ENCODE results near the gene GBA2.

Gene GBA2

GRCh38 chr9:35711501-35712428 is 37.3 kb downstream of the GBA2 start:
- no peak for TF ChIP-seq CTCF (IDR thresholded peaks at IDR 0.05; ENCODE audit: low read depth, low read length)
- H3K4me3 ChIP-seq (ENCODE audit: low read depth, low read length) = no peak overlapping the region

- no peak overlapping the region for H3K4me3 ChIP-seq (ENCODE audit: low read depth, low read length)
- no peak for TF ChIP-seq CTCF (IDR thresholded peaks at IDR 0.05; ENCODE audit: low read depth, low read length)
Observed at GRCh38 chr9:35710818-35711500, 38.1 kb downstream of the GBA2 start.

GRCh38 chr9:35708146-35708545 is 40.9 kb downstream of the GBA2 start:
- no peak overlapping the region for H3K4me3 ChIP-seq (ENCODE audit: low read depth, low read length)
- no peak for TF ChIP-seq CTCF (IDR thresholded peaks at IDR 0.05; ENCODE audit: low read depth, low read length)

GRCh38 chr9:35706951-35707350 is 42.1 kb downstream of the GBA2 start:
- no peak for TF ChIP-seq CTCF (IDR thresholded peaks at IDR 0.05; ENCODE audit: low read depth, low read length)
- no peak overlapping the region for H3K4me3 ChIP-seq (ENCODE audit: low read depth, low read length)

GRCh38 chr9:35705836-35706430 is 43.1 kb downstream of the GBA2 start:
- H3K4me3 ChIP-seq (ENCODE audit: low read depth, low read length) = no peak overlapping the region
- TF ChIP-seq CTCF (IDR thresholded peaks at IDR 0.05; ENCODE audit: low read depth, low read length) = no peak

- H3K4me3 ChIP-seq (ENCODE audit: low read depth, low read length) = no peak overlapping the region
- no peak for TF ChIP-seq CTCF (IDR thresholded peaks at IDR 0.05; ENCODE audit: low read depth, low read length)
Observed at GRCh38 chr9:35705372-35705771, 43.7 kb downstream of the GBA2 start.
